Gastrocnemius medialis (tissue), 4 donors: Measurements from ENCODE around the gene CES4A. TPM values are rescaled to one million over a fixed set of nuclear protein-coding genes. Genes with fewer than 3 reads are reported as not detected.

ENCODE experiments used
- ATAC-seq, 2 donors: fragments of 150-250 bp; one replicate each; pipeline ENCODE4 v1.9.1; 2016
- DNase-seq, 2 donors: peaks; one replicate each; pipeline ENCODE4 v3.0.0-alpha.2; 2019
- H3K27ac ChIP-seq, 4 donors: fragments of 200-600 bp; sonication (generic); 1 replicate in 1 of 4; 2 replicates in 3 of 4; pipeline ENCODE4 v1.5.1; 2016 to 2018; ENCODE audit warnings: mild to moderate bottlenecking in 2 of 4, moderate library complexity in 1 of 4
- H3K27me3 ChIP-seq, 3 donors: fragments of 200-600 bp; sonication (generic) in 2 of 3; 1 replicate in 1 of 3; 2 replicates in 2 of 3; pipeline versions ENCODE4 v1.5.1 to v1.6.0; 2016 to 2019; ENCODE audit warnings: mild to moderate bottlenecking in 1 of 3, moderate library complexity in 1 of 3
- H3K36me3 ChIP-seq, 2 donors: fragments of 200-600 bp; sonication (generic) in 1 of 2; one replicate each; pipeline ENCODE4 v1.5.1; 2017 to 2018
- H3K4me1 ChIP-seq, 2 donors: fragments of 200-600 bp; sonication (generic) in 1 of 2; one replicate each; pipeline ENCODE4 v1.5.1; 2016 to 2017; ENCODE audit warnings: mild to moderate bottlenecking in 2 of 2
- H3K4me3 ChIP-seq, 4 donors: fragments of 200-600 bp; sonication (generic) in 3 of 4; 1 replicate in 1 of 4; 2 replicates in 3 of 4; pipeline ENCODE4 v1.5.1; 2016 to 2019; ENCODE audit warnings: mild to moderate bottlenecking in 2 of 4
- H3K9me3 ChIP-seq, 3 donors: fragments of 200-600 bp; sonication (generic) in 2 of 3; 1 replicate in 1 of 3; 2 replicates in 2 of 3; pipeline ENCODE4 v1.5.1; 2016 to 2019
- CTCF ChIP-seq, 5 experiments: fragments of 450-650 bp in 3 of 5; fragments of 200-600 bp in 2 of 5; sonication (generic) in 2 of 5; IDR thresholded peaks in 4 of 5; conservative IDR thresholded peaks in 1 of 5; 1 replicate in 4 of 5; 2 replicates in 1 of 5; pipeline ENCODE4 v1.5.1; 2016 to 2019; ENCODE audit warnings: antibody characterized with exemption in 5 of 5, mild to moderate bottlenecking in 3 of 5, moderate library complexity in 3 of 5
- POLR2A ChIP-seq, 2 donors: fragments of 450-650 bp; IDR thresholded peaks; one replicate each; pipeline ENCODE4 v1.6.1; 2017; ENCODE audit warnings: antibody characterized with exemption in 2 of 2, mild to moderate bottlenecking in 2 of 2, moderate library complexity in 2 of 2
- in situ Hi-C, 4 donors: fragments of 200-750 bp; cut with MboI; loops; one replicate each; pipeline versions ENCODE4 v1.15.0 to v1.8.0; 2017; ENCODE audit warnings: low sequenced_read_pairs in 4 of 4
- intact Hi-C: fragments of 100-400 bp; cut with DNase I; formaldehyde crosslinking; loops from one replicate; pipeline ENCODE4 v1.15.1; 2023; ENCODE audit warnings: low total_unique reads
- total RNA-seq, 4 donors: library from RNA; depleted of rRNA; stranded (reverse); fragments of >200 nt; gene quantifications; one replicate each; pipeline versions ENCODE4 v1.1.0 to v1.2.3, GENCODE V29; 2016

CES4A gene
- total RNA-seq, 4 donors from 2014 or later: 12.0 to 82.7 (median 17.4) TPM

- Histone ChIP-seq H3K4me1 (peaks cover 20 to 22% of the 10 kb centered on the region in 2 donors), H3K9me3 (no peaks in the 10 kb centered on the region), H3K27me3 (no peaks in the 10 kb centered on the region), H3K36me3 (peaks cover 0 to 14% of the 10 kb centered on the region in 2 donors), H3K4me3 (no peak overlapping the region), H3K27ac (peak overlapping the region; percentile 38 to 71 (median 41))
- intact Hi-C loops: no loop called here
- peak; percentile 11 to 34 for ATAC-seq
- DNase-seq: peak; percentile 20 to 59
- in situ Hi-C loops: loop anchor here in 1 of 4 donors (10.0 kb wide), 1 partner anchor 195 kb away; the partner anchor contains the start of genes B3GNT9, FBXL8 and TRADD
- TF ChIP-seq POLR2A (IDR thresholded peaks at IDR 0.05) (no peak), CTCF (IDR thresholded peaks at IDR 0.05 in 4 of 5, conservative IDR thresholded peaks at IDR 0.05 in 1 of 5) (no peak)
Measured at GRCh38 chr16:66959704-66960161, 28.7 kb upstream of the CES4A start.

- intact Hi-C loops: no loop called here
- peaks cover 20 to 21% of the 10 kb centered on the region in 2 donors for H3K4me1 ChIP-seq
- no peaks in the 10 kb centered on the region for H3K27me3 ChIP-seq
- peak overlapping the region; percentile 43 to 71 (median 54) for H3K27ac ChIP-seq
- ATAC-seq (no peak), DNase-seq (no peak)
- TF ChIP-seq CTCF (IDR thresholded peaks at IDR 0.05 in 4 of 5, conservative IDR thresholded peaks at IDR 0.05 in 1 of 5) (no peak), POLR2A (IDR thresholded peaks at IDR 0.05) (no peak)
- peaks cover 0 to 14% of the 10 kb centered on the region in 2 donors for H3K36me3 ChIP-seq
- in situ Hi-C loops: loop anchor here in 1 of 4 donors (10.0 kb wide), 1 partner anchor 195 kb away; the partner anchor contains the start of genes B3GNT9, FBXL8 and TRADD
- H3K9me3 ChIP-seq: no peaks in the 10 kb centered on the region
- no peak overlapping the region for H3K4me3 ChIP-seq
Measured at GRCh38 chr16:66960270-66960669, 28.1 kb upstream of the CES4A start.

- in situ Hi-C loops: loop anchor here in 1 of 4 donors (10.0 kb wide), 1 partner anchor 194 kb away; the partner anchor contains the start of genes B3GNT9, FBXL8 and TRADD
- H3K27ac ChIP-seq: peak within 1 kb of the TSS; percentile 43 to 71 (median 54)
- DNase-seq: peak in 1 of 2 donors; percentile 57
Measured at GRCh38 chr16:66961065-66961744, 27.2 kb upstream of the CES4A start, which contains the start of gene CES3. TSS of gene CES3 (plus strand) at chr16:66961266. CDS start at chr16:66961308, 42 bp downstream.

GRCh38 chr16:66961914-66962313 is 26.5 kb upstream of the CES4A start:
- TF ChIP-seq CTCF (IDR thresholded peaks at IDR 0.05 in 4 of 5, conservative IDR thresholded peaks at IDR 0.05 in 1 of 5) (no peak), POLR2A (IDR thresholded peaks at IDR 0.05) (no peak)
- Histone ChIP-seq H3K4me3 (no peak overlapping the region), H3K9me3 (no peaks in the 10 kb centered on the region), H3K27ac (peak overlapping the region; percentile 3 to 57 (median 27)), H3K36me3 (peaks cover 0 to 14% of the 10 kb centered on the region in 2 donors), H3K27me3 (no peaks in the 10 kb centered on the region), H3K4me1 (peaks cover 12 to 21% of the 10 kb centered on the region in 2 donors)
- intact Hi-C loops (no loop called here), in situ Hi-C loops (loop anchor here in 1 of 4 donors (10.0 kb wide), 1 partner anchor 193 kb away; the partner anchor contains the start of genes B3GNT9, FBXL8 and TRADD)
- DNase-seq (no peak), ATAC-seq (no peak)

More at GRCh38 chr16:66961065-66961744, 27.2 kb upstream of the CES4A start, which contains the start of gene CES3:
- ATAC-seq: peak; percentile 35 to 67
- no peak within 1 kb of the TSS for H3K4me3 ChIP-seq
- H3K36me3 ChIP-seq: peaks cover 0 to 14% of the 10 kb centered on the region in 2 donors
- intact Hi-C loops: no loop called here
- no peaks in the 10 kb centered on the region for H3K9me3 ChIP-seq
- peak; percentile 19 to 68 (median 50) for TF ChIP-seq CTCF (IDR thresholded peaks at IDR 0.05 in 4 of 5, conservative IDR thresholded peaks at IDR 0.05 in 1 of 5)
- no peak for TF ChIP-seq POLR2A (IDR thresholded peaks at IDR 0.05)
- no peaks in the 10 kb centered on the region for H3K27me3 ChIP-seq
- H3K4me1 ChIP-seq: peaks cover 19 to 21% of the 10 kb centered on the region in 2 donors
